Measurements from ENCODE around the gene C16orf95.

C16orf95 gene

DNA sequence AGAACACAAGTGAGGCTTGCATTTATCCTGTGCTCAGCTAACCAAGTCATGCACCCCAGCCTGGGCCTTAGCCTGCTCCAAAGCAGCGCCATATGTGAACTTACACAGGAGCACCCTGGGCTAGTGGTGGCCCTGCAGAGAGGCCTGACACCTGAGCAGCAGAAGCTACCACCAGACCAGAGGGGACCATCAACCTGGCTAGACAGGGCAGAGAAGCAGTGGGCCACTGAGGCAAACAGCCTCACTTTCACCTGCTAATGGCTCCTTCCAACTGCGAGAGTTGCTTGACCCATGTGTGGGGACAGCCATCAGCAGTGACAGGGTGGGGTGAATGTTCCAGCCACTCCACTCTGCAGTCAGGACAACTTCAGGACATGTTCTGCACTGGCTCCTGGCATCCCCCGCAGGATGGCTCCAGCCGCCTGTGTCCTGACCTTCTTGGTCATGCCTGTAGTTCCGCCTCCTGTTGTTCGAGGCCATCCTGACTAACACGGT lies 2.9 kb upstream of the C16orf95 start:
- in situ Hi-C loops (cut with MboI; ENCODE audit: low sequenced_read_pairs): no loop called here

GRCh38 chr16:87319011-87319410 lies 1.8 kb upstream of the C16orf95 start:
- in situ Hi-C loops (cut with MboI; ENCODE audit: low sequenced_read_pairs): no loop called here

GRCh38 chr16:87317750-87318644 lies 805 bp upstream of the C16orf95 start:
- in situ Hi-C loops (cut with MboI; ENCODE audit: low sequenced_read_pairs): no loop called here

- in situ Hi-C loops (cut with MboI; ENCODE audit: low sequenced_read_pairs): no loop called here
Observed at GRCh38 chr16:87316450-87316922, 706 bp downstream of the C16orf95 start.

GRCh38 chr16:87314990-87315420 lies 2.2 kb downstream of the C16orf95 start:
- in situ Hi-C loops (cut with MboI; ENCODE audit: low sequenced_read_pairs): no loop called here

DNA sequence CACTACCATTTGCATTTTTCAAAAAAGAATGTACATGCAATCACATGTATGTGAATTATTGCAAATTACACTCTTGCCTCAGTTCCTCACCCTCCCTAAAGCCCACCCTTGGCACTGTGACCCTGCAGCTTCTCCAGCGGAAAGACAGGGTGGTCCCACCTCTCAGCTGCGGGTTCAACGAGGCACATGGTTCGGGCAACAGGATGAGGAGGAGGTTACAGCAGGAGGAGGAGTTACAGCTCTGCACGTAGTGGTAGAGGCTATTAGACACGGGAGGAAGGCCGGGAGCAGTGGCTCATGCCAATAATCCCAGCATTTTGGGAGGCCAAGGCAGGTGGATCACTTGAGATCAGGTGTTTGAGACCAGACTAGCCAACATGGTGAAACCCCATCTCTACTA lies 5.2 kb downstream of the C16orf95 start:
- in situ Hi-C loops (cut with MboI; ENCODE audit: low sequenced_read_pairs): no loop called here

GRCh38 chr16:87311387-87311786 lies 5.8 kb downstream of the C16orf95 start:
- in situ Hi-C loops (cut with MboI; ENCODE audit: low sequenced_read_pairs): no loop called here

- in situ Hi-C loops (cut with MboI; ENCODE audit: low sequenced_read_pairs): no loop called here
Observed at GRCh38 chr16:87310610-87311009, 6.6 kb downstream of the C16orf95 start.

- in situ Hi-C loops (cut with MboI; ENCODE audit: low sequenced_read_pairs): no loop called here
Observed at GRCh38 chr16:87309620-87310525, 7.3 kb downstream of the C16orf95 start.

GRCh38 chr16:87308826-87309225 lies 8.4 kb downstream of the C16orf95 start:
- in situ Hi-C loops (cut with MboI; ENCODE audit: low sequenced_read_pairs): no loop called here

GRCh38 chr16:87306516-87306915 lies 10.7 kb downstream of the C16orf95 start:
- in situ Hi-C loops (cut with MboI; ENCODE audit: low sequenced_read_pairs): no loop called here

DNA sequence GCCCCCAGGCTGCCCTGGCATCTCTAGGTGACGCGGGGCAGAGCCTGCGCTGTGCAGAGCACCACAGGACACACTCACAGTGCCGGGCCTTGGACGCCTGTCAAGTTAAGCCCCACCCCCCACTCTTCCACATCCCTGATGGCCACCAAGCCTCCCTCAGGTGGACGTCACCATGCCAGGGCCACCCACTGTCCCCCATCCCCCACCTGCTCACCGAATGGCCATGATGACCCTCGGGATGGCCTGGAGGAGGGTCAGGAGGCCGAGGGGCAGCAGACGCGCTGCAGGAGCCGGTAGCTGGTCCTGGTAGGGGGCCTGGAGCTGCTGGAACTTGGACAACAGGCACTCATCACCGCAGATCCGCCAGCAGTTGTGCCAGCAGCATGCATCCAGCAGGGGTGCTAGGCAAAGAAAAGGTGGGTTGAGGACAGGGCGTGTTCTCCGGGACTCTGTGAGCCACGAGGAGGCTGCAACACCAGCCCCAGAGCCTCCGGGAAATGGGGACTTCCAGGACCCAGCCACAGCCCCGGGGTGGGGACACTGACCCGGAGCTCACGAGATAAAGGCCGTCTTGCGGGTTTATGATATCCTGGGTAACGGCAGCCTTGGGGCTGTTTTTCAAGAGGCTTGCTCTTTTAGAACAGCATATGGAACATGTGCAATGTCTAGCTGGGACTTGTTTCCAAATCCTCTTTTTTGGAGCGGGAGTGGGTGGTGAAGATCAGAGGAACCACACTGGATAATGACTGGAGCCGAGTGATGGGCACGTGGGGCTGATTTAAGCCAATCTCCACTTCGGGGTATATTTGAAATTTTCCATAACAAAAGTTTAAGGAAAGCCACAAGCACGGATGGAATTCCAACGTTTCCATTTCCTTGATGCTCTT lies 11.4 kb downstream of the C16orf95 start:
- in situ Hi-C loops (cut with MboI; ENCODE audit: low sequenced_read_pairs): no loop called here

- in situ Hi-C loops (cut with MboI; ENCODE audit: low sequenced_read_pairs): no loop called here
Observed at GRCh38 chr16:87304951-87305350, 12.2 kb downstream of the C16orf95 start.

DNA sequence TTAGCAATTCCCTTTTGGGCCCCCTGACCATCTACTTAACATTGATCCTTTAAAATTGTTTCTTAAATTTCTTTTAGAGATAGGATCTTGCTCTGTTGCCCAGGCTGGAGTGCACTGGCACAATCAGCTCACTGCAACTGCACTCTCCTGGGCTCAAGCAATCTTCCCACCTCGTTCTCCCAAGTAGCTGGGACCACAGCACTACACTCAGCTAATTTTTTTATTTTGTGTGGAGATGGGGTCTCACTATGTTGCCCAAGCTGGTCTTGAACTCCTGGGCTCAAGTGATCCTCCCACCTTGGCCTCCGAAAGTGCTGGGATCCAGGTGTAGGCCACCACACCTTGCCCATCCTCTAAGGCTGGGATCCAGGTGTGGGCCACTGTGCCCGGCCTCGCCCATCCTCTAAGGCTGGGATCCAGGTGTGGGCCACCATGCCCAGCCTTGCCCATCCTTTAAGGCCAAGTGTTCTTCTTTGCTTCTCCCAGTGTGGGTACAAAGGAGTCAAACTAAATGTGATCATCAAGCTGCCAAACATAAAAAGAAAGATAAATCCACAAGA lies 13.2 kb downstream of the C16orf95 start:
- in situ Hi-C loops (cut with MboI; ENCODE audit: low sequenced_read_pairs): no loop called here

- in situ Hi-C loops (cut with MboI; ENCODE audit: low sequenced_read_pairs): no loop called here
Observed at GRCh38 chr16:87303431-87303930, 13.7 kb downstream of the C16orf95 start.

- in situ Hi-C loops (cut with MboI; ENCODE audit: low sequenced_read_pairs): no loop called here
Observed at GRCh38 chr16:87298857-87299465, 18.2 kb downstream of the C16orf95 start.

GRCh38 chr16:87297918-87298631 lies 19.1 kb downstream of the C16orf95 start:
- in situ Hi-C loops (cut with MboI; ENCODE audit: low sequenced_read_pairs): no loop called here

DNA sequence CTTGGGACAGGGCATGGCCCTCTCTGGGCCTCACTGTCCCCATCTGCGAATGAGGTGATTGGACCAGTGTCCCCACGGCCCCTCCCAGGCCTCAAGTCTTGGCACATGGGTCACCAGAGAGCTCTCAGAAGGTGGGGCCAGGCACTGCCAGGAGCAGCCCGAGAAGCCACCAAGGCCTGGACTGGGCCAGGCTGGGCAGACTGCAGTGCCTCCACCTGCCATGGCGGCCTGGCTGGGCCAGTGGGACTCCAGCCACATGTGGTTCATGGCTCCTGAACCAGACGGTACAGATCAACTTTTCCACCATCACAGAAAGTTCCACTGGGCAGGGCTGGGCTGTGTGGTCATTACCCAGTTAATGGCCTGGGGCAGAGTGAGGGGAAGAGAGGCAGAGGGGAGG lies 19.8 kb downstream of the C16orf95 start:
- in situ Hi-C loops (cut with MboI; ENCODE audit: low sequenced_read_pairs): no loop called here
